Measurements from ENCODE around the gene SLC25A39. TPM values are rescaled to one million over a fixed set of nuclear protein-coding genes. Genes with fewer than 3 reads are reported as not detected.

Gene SLC25A39
- total and polyA plus RNA-seq, 9 of the 15 experiments (the other 6 are each of a cell fraction or from before 2014, with no cell fraction given) = 4.8 to 267 (median 140) TPM

GRCh38 chr17:44279666-44280391, 44.8 kb downstream of the SLC25A39 start (continued):
- TF ChIP-seq RNF219 (CRISPR knock-in tag; IDR thresholded peaks at IDR 0.05) = no peak
- TF ChIP-seq GABPB1 (CRISPR knock-in tag; IDR thresholded peaks at IDR 0.05) = peak; percentile 73
- TF ChIP-seq DMBX1 (CRISPR knock-in tag; IDR thresholded peaks at IDR 0.05; ENCODE audit: borderline replicate concordance) = peak; percentile 43; the same call in 1 of the 2 replicates
- TF ChIP-seq CREB3 (tag; conservative IDR thresholded peaks at IDR 0.05; ENCODE audit: low read depth) = no peak
- peak; percentile 91 for TF ChIP-seq CREM (IDR thresholded peaks at IDR 0.05; ENCODE audit: low read depth)
- TF ChIP-seq CXXC5 (CRISPR knock-in tag; IDR thresholded peaks at IDR 0.05) = peak; percentile 58
- no peak for TF ChIP-seq PBX2 (CRISPR knock-in tag; IDR thresholded peaks at IDR 0.05; ENCODE audit: low read depth)
- TF ChIP-seq PBX2 (tag; conservative IDR thresholded peaks at IDR 0.05; ENCODE audit: low read depth) = no peak
- peak; percentile 71 for TF ChIP-seq HMBOX1 (IDR thresholded peaks at IDR 0.05)
- TF ChIP-seq BHLHE40 (IDR thresholded peaks at IDR 0.05; ENCODE audit: low read length) = peak; percentile 48
- peak; percentile 30 to 58; a peak in 1 of 4 replicates for TF ChIP-seq MAZ (CRISPR knock-in tag; conservative IDR thresholded peaks at IDR 0.05 in 1 of 2, IDR thresholded peaks at IDR 0.05 in 1 of 2)
- no peak; the same call in 1 of the 2 replicates for TF ChIP-seq NR2C2 (CRISPR knock-in tag; IDR thresholded peaks at IDR 0.05)
- TF ChIP-seq NR2C2 (tag; IDR thresholded peaks at IDR 0.05) = peak; percentile 87
- TF ChIP-seq ID3 (CRISPR knock-in tag; IDR thresholded peaks at IDR 0.05) = no peak
- peak; percentile 56; the same call in 1 of the 2 replicates for TF ChIP-seq ID3 (tag; IDR thresholded peaks at IDR 0.05)
- TF ChIP-seq YY1 (IDR thresholded peaks at IDR 0.05; ENCODE audit: borderline replicate concordance in 1 of 3, control insufficient read depth in 1 of 3, extremely low read depth in 1 of 3, insufficient read depth in 3 of 3, insufficient read length in 1 of 3, insufficient replicate concordance in 2 of 3, low read depth in 1 of 3, low read length in 2 of 3) = peak in 1 of 3 experiments; percentile 15
- TF ChIP-seq E2F4 (CRISPR knock-in tag; IDR thresholded peaks at IDR 0.05; ENCODE audit: low read depth) = no peak
